Measurements from ENCODE around the gene KMT2B. TPM values are rescaled to one million over a fixed set of nuclear protein-coding genes. Genes with fewer than 3 reads are reported as not detected.

KMT2B gene
- polyA plus RNA-seq, 2 of the 4 experiments (the other 2 are of a cell fraction): 17.8 to 39.4 TPM

DNA sequence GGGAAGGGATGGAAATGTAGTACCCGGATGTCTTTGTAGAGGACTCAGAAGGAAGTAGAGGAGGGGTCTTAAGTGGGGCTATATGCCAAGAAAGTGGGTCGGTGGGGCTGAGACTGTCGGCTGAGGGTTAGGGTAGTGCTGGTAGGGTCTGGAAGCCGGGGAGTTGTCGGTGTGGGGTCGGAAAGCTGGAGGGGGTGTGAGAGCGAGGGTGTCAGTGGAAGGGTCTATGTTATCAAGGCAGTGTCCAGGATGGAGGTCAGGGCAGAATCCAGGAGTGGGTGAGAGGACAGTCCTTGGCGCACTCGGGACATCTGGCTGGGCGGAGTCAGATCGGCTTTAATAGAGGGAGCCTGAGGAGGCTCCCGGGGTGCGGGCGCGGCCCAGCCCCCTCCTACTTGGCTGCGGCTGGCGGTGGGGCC is 37.3 kb downstream of the KMT2B start:
- Histone ChIP-seq H3K4me2 (no peak overlapping the region), H3K4me1 (peaks cover 20% of the 10 kb centered on the region), H3K27ac (no peak overlapping the region), H3K4me3 (no peak overlapping the region), H3K9me3 (no peaks in the 10 kb centered on the region)
- POLR2A ChIA-PET: no interaction called here
- ATAC-seq: no peak
- DNase-seq (ENCODE audit: low read depth in 1 of 2, low spot score in 1 of 2): no peak
- no peak for FAIRE-seq
- TF ChIP-seq RCOR1 (IDR thresholded peaks at IDR 0.05; ENCODE audit: low read depth, low read length): no peak
- no peak for TF ChIP-seq ZFP36 (IDR thresholded peaks at IDR 0.05; ENCODE audit: borderline replicate concordance, partially characterized antibody)
- TF ChIP-seq MAZ (IDR thresholded peaks at IDR 0.05; ENCODE audit: borderline replicate concordance, low read depth, low read length): no peak
- TF ChIP-seq MAFK (IDR thresholded peaks at IDR 0.05; ENCODE audit: partially characterized antibody): no peak
- TF ChIP-seq RAD21 (conservative IDR thresholded peaks at IDR 0.05 in 1 of 2, IDR thresholded peaks at IDR 0.05 in 1 of 2): no peak
- no peak for TF ChIP-seq BHLHE40 (IDR thresholded peaks at IDR 0.05; ENCODE audit: low read depth, low read length)
- no peak for TF ChIP-seq HEYL (CRISPR knock-in tag; IDR thresholded peaks at IDR 0.05)
- no peak for TF ChIP-seq POLR2AphosphoS2 (conservative IDR thresholded peaks at IDR 0.05; ENCODE audit: low read length)
- TF ChIP-seq GATA3 (IDR thresholded peaks at IDR 0.05; ENCODE audit: borderline replicate concordance): no peak
- no peak; the same call in 1 of the 2 replicates for TF ChIP-seq POLR2A (IDR thresholded peaks at IDR 0.05; ENCODE audit: low read length)
- TF ChIP-seq NR3C1 (IDR thresholded peaks at IDR 0.05): no peak
- no peak for TF ChIP-seq CBX2 (IDR thresholded peaks at IDR 0.05; ENCODE audit: borderline replicate concordance, low read depth)
- TF ChIP-seq NFE2L2 (conservative IDR thresholded peaks at IDR 0.05; ENCODE audit: low read length): no peak
- TF ChIP-seq JUNB (IDR thresholded peaks at IDR 0.05): no peak
- no peak for TF ChIP-seq EHMT2 (IDR thresholded peaks at IDR 0.05; ENCODE audit: low read depth)
- CTCF ChIA-PET: interaction anchor here (1.1 to 1.3 kb wide), 2 partner anchors 39 to 176 kb away, joined by 3 to 4 read pairs; no protein-coding TSS in a partner anchor
- 90% methylated on average over 17 of the region's 17 CpGs for WGBS (ENCODE audit: missing lambda C conversion rate)

DNA sequence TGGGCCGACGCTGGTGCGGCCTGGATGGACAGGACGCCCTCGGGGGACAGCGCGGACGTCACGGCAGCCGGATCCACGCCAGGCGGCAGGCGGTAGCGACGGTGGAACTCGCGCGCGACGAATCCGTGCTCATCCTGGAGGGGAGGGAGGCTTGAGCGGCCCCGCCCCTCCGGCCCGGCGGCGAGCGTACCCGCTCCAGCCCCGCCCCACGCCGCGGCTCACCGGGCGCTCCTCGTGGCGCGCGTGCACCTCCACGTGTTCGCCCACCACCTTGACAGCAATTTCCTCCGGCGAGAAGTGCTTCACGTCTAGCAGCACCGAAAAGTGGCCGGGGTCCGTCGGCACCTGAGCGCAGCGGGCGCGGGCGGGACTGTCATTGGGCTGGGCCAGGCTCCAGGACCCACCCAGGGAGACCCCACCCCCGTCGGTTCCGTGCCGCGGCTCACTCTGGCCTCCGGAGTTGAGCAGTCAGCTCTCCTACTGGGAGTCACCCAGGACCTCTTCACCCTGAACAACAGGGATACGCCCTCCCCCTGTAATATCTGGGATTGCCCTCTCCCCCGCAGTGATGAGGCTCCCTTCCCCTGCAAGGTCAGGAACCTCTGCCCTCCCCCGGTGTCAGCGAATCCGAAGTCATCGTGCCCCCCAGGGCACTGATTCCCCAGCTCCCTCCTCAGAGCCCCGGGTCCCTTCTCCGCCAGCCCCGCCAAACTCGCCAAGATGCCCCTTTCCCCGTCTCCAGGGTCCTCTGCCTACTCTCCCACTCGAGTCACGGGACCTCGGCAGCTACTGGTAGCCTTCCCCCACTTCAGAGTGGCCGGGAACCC is 38.0 kb downstream of the KMT2B start:
- 93% methylated on average over 74 of the region's 74 CpGs for WGBS (ENCODE audit: missing lambda C conversion rate)
- Histone ChIP-seq H3K27ac (no peak overlapping the region), H3K4me1 (peaks cover 20% of the 10 kb centered on the region), H3K4me3 (no peak overlapping the region), H3K9me3 (no peaks in the 10 kb centered on the region), H3K4me2 (no peak overlapping the region)
- peak; percentile 17; the same call in 1 of the 2 replicates for TF ChIP-seq POLR2A (IDR thresholded peaks at IDR 0.05; ENCODE audit: low read length)
- no peak for TF ChIP-seq PHF8 (IDR thresholded peaks at IDR 0.05; ENCODE audit: borderline replicate concordance, low read depth)
- no peak for ATAC-seq
- no peak for FAIRE-seq
- ChIA-PET CTCF (interaction anchor here (1.1 to 1.3 kb wide), 2 partner anchors 38 to 175 kb away, joined by 3 to 4 read pairs; no protein-coding TSS in a partner anchor), POLR2A (interaction anchor here (1.1 to 2.3 kb wide), 2 partner anchors 8 to 15 kb away, joined by 4 to 35 read pairs; partner anchors contain the start of gene LIN37)
- no peak for DNase-seq (ENCODE audit: low read depth in 1 of 2, low spot score in 1 of 2)

DNA sequence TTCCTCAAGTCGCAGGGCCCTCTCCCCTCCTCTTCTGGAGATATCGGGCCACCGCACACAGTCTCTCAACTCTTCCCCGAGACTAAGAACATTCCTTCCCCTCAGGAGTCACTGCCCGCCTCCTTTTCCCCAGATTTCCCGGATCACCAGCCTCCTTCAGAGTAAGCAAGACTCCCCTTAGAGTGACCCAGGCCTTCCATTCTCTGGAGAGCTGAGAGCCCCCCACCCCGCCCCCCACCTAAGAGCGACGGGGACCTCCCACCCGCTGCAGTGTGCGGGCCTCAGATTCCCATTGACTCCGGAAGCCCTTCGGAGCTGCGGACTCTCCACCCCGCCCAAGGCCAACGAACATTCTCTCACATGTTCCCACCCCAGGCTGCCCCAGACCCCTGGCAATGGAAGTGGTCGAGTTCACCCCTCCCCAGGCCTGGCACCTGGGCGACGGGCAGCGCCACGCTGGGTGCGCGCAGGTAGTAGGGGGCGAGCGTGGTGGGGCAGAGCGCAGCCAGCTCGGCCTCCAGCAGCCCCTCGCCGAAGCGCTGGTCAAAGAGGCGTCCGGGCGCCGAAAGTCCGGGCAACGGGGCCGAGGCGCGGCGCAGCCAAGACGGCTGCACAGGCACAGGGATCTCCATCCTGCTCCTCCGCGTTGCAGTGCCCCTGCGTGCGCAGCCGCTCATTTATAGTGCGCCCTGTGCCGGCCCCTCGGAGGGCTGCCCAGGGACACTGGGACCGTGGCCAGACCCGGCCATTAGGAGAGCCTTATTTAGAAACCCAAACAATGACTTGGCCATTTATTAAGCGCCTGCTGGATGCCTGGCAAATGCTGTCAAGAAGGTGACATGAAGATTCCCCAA is 38.8 kb downstream of the KMT2B start, which contains the start of gene HSPB6:
Gene HSPB6, minus strand, starts transcription at position 653 of the 854 bp plus-strand sequence. Its CDS starts 21 bp downstream, at position 632.
- ATAC-seq (no peak), DNase-seq (ENCODE audit: low read depth in 1 of 2, low spot score in 1 of 2) (no peak), FAIRE-seq (no peak)
- 91% methylated on average over 47 of the region's 52 CpGs for WGBS (ENCODE audit: missing lambda C conversion rate)
- Histone ChIP-seq H3K27ac (peak within 1 kb of the TSS; percentile 87 to 93), H3K4me2 (peak within 1 kb of the TSS; percentile 89), H3K4me1 (peaks cover 25% of the 10 kb centered on the region), H3K9me3 (no peaks in the 10 kb centered on the region), H3K4me3 (peak within 1 kb of the TSS; percentile 71)
- POLR2A ChIA-PET: interaction anchor here (0.6 to 2.3 kb wide), 9 partner anchors 8 to 175 kb away, joined by 3 to 35 read pairs (median 4); partner anchors contain the start of genes LIN37, PSENEN and U2AF1L4
- TF ChIP-seq HOXA7 (CRISPR knock-in tag; IDR thresholded peaks at IDR 0.05): no peak
- TF ChIP-seq, protein P1, sequence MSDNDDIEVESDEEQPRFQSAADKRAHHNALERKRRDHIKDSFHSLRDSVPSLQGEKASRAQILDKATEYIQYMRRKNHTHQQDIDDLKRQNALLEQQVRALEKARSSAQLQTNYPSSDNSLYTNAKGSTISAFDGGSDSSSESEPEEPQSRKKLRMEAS (IDR thresholded peaks at IDR 0.05): 0 out of 2 replicates have a peak, but pooled peaks have one; percentile 8
- CTCF ChIA-PET: interaction anchor here (0.6 to 1.3 kb wide), 5 partner anchors 8 to 1715 kb away, joined by 3 to 6 read pairs (median 3); partner anchors contain the start of gene LIN37

All from A549 (cell line).